Dermis microvascular lymphatic vessel endothelial cell (primary cell): Measurements from ENCODE around the gene SULT2B1. TPM values are rescaled to one million over a fixed set of nuclear protein-coding genes. Genes with fewer than 3 reads are reported as not detected.
"Not testable (repeated sequence)": the region's sequence is repeated elsewhere in the genome, so short reads cannot be mapped to it uniquely, and the experiment has no call there.

Experiments used
- DNase-seq, 2 donors: peaks; one replicate each; pipeline versions ENCODE4 v3.0.0 to v3.0.0-alpha.2; 2010; ENCODE audit warnings: low read depth in 2 of 2
- total RNA-seq: library from RNA; depleted of rRNA; stranded (reverse); fragments of >200 nt; gene quantifications from 2 replicates; pipeline ENCODE4 v1.2.1, GENCODE V29; 2014

SULT2B1 gene
- total RNA-seq, 1 donor from 2014 or later: 0.13 TPM

- DNase-seq: no peak
Measured at GRCh38 chr19:48556825-48557224, 4.9 kb downstream of the SULT2B1 start.

- DNase-seq: peak in 1 of 2 donors; percentile 39
Measured at GRCh38 chr19:48558018-48558684, 6.2 kb downstream of the SULT2B1 start.

- DNase-seq: peak in 1 of 2 donors; percentile 24
Measured at GRCh38 chr19:48560095-48560530, 8.1 kb downstream of the SULT2B1 start.

GRCh38 chr19:48561412-48561811 lies 9.4 kb downstream of the SULT2B1 start:
- no peak for DNase-seq

GRCh38 chr19:48565090-48565489 lies 13.1 kb downstream of the SULT2B1 start:
- no peak for DNase-seq

- DNase-seq: peak; percentile 26 to 80
Measured at GRCh38 chr19:48568345-48568886, 16.4 kb downstream of the SULT2B1 start.

- DNase-seq: no peak
Measured at GRCh38 chr19:48569814-48570213, 17.8 kb downstream of the SULT2B1 start.

- DNase-seq: no peak
Measured at GRCh38 chr19:48571378-48572162, 19.6 kb downstream of the SULT2B1 start.

GRCh38 chr19:48573163-48573505 lies 21.2 kb downstream of the SULT2B1 start:
- no peak for DNase-seq

- DNase-seq: no peak
Measured at GRCh38 chr19:48575931-48576622, 24.1 kb downstream of the SULT2B1 start.

GRCh38 chr19:48577908-48578307 lies 25.9 kb downstream of the SULT2B1 start:
- not testable (repeated sequence) for DNase-seq

- DNase-seq: no peak
Measured at GRCh38 chr19:48578891-48579290, 26.9 kb downstream of the SULT2B1 start.

GRCh38 chr19:48582168-48582567 lies 30.2 kb downstream of the SULT2B1 start:
- no peak for DNase-seq

- no peak for DNase-seq
Measured at GRCh38 chr19:48587387-48587786, 35.4 kb downstream of the SULT2B1 start.

GRCh38 chr19:48588670-48589401 lies 36.9 kb downstream of the SULT2B1 start:
- DNase-seq: peak; percentile 59 to 81

- DNase-seq: no peak
Measured at GRCh38 chr19:48591021-48591420, 39.0 kb downstream of the SULT2B1 start.

- no peak for DNase-seq
Measured at GRCh38 chr19:48595171-48595570, 43.2 kb downstream of the SULT2B1 start.

GRCh38 chr19:48595833-48596232 lies 43.9 kb downstream of the SULT2B1 start:
- DNase-seq: no peak

GRCh38 chr19:48596237-48596636 lies 44.3 kb downstream of the SULT2B1 start:
- DNase-seq: no peak

- peak in 1 of 2 donors; percentile 36 for DNase-seq
Measured at GRCh38 chr19:48596679-48597465, 44.9 kb downstream of the SULT2B1 start.
